ENCODE data around the gene IMMP2L.

Gene IMMP2L

GRCh38 chr7:111199643-111200042 is 362.6 kb downstream of the IMMP2L start:
- DNase-seq, result no peak

- no peak for DNase-seq
These were observed 364.0 kb downstream of the IMMP2L start for GRCh38 chr7:111198255-111198654.

GRCh38 chr7:111196655-111197054 is 365.6 kb downstream of the IMMP2L start:
- DNase-seq, result no peak

- DNase-seq, result no peak
These were observed 369.5 kb downstream of the IMMP2L start for GRCh38 chr7:111192614-111193413.

- no peak for DNase-seq
These were observed 371.5 kb downstream of the IMMP2L start for GRCh38 chr7:111190804-111191203.

- no peak for DNase-seq
These were observed 377.3 kb downstream of the IMMP2L start for GRCh38 chr7:111184987-111185386.

GRCh38 chr7:111183321-111183720 is 379.0 kb downstream of the IMMP2L start:
- no peak for DNase-seq

GRCh38 chr7:111180338-111180737 is 382.0 kb downstream of the IMMP2L start:
- DNase-seq, result no peak

GRCh38 chr7:111175908-111176441 is 386.3 kb downstream of the IMMP2L start:
- DNase-seq, result no peak

- DNase-seq, result no peak
These were observed 387.8 kb downstream of the IMMP2L start for GRCh38 chr7:111174510-111174909.

GRCh38 chr7:111173990-111174389 is 388.3 kb downstream of the IMMP2L start:
- no peak for DNase-seq

- DNase-seq, result no peak
These were observed 388.8 kb downstream of the IMMP2L start for GRCh38 chr7:111173528-111173927.

- no peak for DNase-seq
These were observed 389.6 kb downstream of the IMMP2L start for GRCh38 chr7:111172564-111173257.

GRCh38 chr7:111168182-111168581 is 394.1 kb downstream of the IMMP2L start:
- DNase-seq, result no peak

GRCh38 chr7:111164442-111164841 is 397.9 kb downstream of the IMMP2L start:
- DNase-seq, result no peak

- DNase-seq, result no peak
These were observed 399.6 kb downstream of the IMMP2L start for GRCh38 chr7:111162692-111163091.

- no peak for DNase-seq
These were observed 402.0 kb downstream of the IMMP2L start for GRCh38 chr7:111160297-111160696.

- no peak for DNase-seq
These were observed 402.9 kb downstream of the IMMP2L start for GRCh38 chr7:111159426-111159825.

- no peak for DNase-seq
These were observed 411.6 kb downstream of the IMMP2L start for GRCh38 chr7:111150709-111151108.

- DNase-seq, result no peak
These were observed 414.4 kb downstream of the IMMP2L start for GRCh38 chr7:111147708-111148533.

- no peak for DNase-seq
These were observed 416.2 kb downstream of the IMMP2L start for GRCh38 chr7:111146136-111146535.

GRCh38 chr7:111145472-111145871 is 416.8 kb downstream of the IMMP2L start:
- DNase-seq, result no peak
